RWPE2 (cell line): ENCODE data around the gene TECPR2.

ENCODE experiments used
- ATAC-seq: fragments of 200-7000 bp; cut with Tn5 transposase; 3 replicates; pipeline ENCODE4 v1.9.1; 2021; ENCODE audit warnings: low read depth
- DNase-seq: peaks from one replicate; pipeline ENCODE4 v3.0.0-alpha.2; 2020; ENCODE audit warnings: low spot score
- H3K27ac ChIP-seq: fragments of 450-650 bp; 2 replicates; pipeline ENCODE4 v1.5.1; 2017; ENCODE audit warnings: mild to moderate bottlenecking; ENCODE audit not compliant: poor library complexity, severe bottlenecking
- H3K27me3 ChIP-seq: fragments of 250-450 bp; sonication (Bioruptor Pico); 2 replicates; pipeline ENCODE4 v1.5.1; 2021; ENCODE audit warnings: mild to moderate bottlenecking, moderate library complexity; ENCODE audit not compliant: insufficient read depth, poor library complexity, severe bottlenecking
- H3K36me3 ChIP-seq: fragments of 250-450 bp; sonication (Bioruptor Pico); 2 replicates; pipeline ENCODE4 v1.5.1; 2020; ENCODE audit warnings: low read depth, mild to moderate bottlenecking, moderate library complexity
- H3K4me1 ChIP-seq: fragments of 250-450 bp; sonication (Bioruptor Pico); 2 replicates; pipeline ENCODE4 v1.5.1; 2021; ENCODE audit warnings: mild to moderate bottlenecking, moderate library complexity; ENCODE audit not compliant: insufficient read depth, poor library complexity, severe bottlenecking
- H3K4me3 ChIP-seq: fragments of 250-450 bp; sonication (Bioruptor Pico); 2 replicates; pipeline ENCODE4 v1.5.1; 2021; ENCODE audit warnings: mild to moderate bottlenecking, moderate library complexity; ENCODE audit not compliant: severe bottlenecking
- H3K9me3 ChIP-seq: fragments of 250-450 bp; sonication (Bioruptor Pico); 2 replicates; pipeline ENCODE4 v1.5.1; 2021; ENCODE audit warnings: mild to moderate bottlenecking, moderate library complexity; ENCODE audit not compliant: severe bottlenecking
- TF ChIP-seq, protein P1 (sequence below): fragments of 450-650 bp; IDR thresholded peaks from one replicate; pipeline ENCODE4 v1.5.1; 2017; ENCODE audit warnings: mild to moderate bottlenecking, moderate library complexity; ENCODE audit not compliant: poor library complexity, severe bottlenecking

TECPR2 gene

DNA sequence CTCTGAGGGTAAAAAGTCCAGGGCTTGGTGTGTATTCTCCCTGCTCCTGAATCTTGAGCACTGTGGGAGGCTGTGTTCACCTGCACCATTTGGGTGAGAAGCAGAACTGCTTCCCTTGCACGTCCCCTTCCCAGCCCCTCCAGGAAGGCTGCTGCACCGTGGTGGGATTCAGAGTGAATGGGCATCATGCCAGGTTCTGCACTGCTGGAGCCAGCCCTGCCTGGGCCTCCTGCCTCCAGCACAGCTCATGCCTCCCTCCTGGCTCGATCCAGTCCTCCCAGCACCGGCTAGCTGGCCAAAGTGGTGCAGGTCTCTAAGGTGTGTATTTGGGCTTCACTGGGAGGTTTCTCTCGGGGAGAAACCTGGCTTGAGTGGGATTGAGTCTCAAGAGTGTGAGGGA, 92.0 kb downstream of the TECPR2 start:
- H3K27me3 ChIP-seq: no peaks in the 10 kb centered on the region
- no peaks in the 10 kb centered on the region for H3K4me1 ChIP-seq
- TF ChIP-seq, protein P1, sequence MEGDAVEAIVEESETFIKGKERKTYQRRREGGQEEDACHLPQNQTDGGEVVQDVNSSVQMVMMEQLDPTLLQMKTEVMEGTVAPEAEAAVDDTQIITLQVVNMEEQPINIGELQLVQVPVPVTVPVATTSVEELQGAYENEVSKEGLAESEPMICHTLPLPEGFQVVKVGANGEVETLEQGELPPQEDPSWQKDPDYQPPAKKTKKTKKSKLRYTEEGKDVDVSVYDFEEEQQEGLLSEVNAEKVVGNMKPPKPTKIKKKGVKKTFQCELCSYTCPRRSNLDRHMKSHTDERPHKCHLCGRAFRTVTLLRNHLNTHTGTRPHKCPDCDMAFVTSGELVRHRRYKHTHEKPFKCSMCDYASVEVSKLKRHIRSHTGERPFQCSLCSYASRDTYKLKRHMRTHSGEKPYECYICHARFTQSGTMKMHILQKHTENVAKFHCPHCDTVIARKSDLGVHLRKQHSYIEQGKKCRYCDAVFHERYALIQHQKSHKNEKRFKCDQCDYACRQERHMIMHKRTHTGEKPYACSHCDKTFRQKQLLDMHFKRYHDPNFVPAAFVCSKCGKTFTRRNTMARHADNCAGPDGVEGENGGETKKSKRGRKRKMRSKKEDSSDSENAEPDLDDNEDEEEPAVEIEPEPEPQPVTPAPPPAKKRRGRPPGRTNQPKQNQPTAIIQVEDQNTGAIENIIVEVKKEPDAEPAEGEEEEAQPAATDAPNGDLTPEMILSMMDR: no peak
- peaks cover 31% of the 10 kb centered on the region for H3K36me3 ChIP-seq
- H3K4me3 ChIP-seq: no peak overlapping the region
- DNase-seq: no peak
- ATAC-seq: no peak
- no peaks in the 10 kb centered on the region for H3K9me3 ChIP-seq
- no peak overlapping the region for H3K27ac ChIP-seq

DNA sequence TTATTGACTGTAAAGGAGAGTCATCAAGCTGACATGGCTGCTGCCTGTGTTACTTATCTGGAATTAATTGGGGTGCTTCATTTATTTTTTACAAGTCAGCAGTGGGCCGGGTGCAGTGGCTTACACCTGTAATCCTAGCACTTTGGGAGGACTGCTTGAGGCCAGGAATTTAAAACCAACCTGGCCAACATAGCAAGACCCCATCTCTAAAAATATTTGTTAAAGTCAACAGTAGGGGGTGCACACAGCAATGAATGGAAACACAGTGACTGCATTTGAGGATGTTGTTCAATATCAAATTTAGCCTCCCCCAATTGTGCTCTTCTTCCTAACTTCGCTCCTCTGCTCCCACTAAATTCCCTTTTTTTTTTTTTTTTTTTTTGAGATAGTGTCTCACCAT, 94.8 kb downstream of the TECPR2 start:
- Histone ChIP-seq H3K27ac (no peak overlapping the region), H3K9me3 (no peaks in the 10 kb centered on the region), H3K4me3 (no peak overlapping the region), H3K27me3 (no peaks in the 10 kb centered on the region), H3K4me1 (no peaks in the 10 kb centered on the region), H3K36me3 (peaks cover 12% of the 10 kb centered on the region; the same call in 1 of the 2 replicates)
- DNase-seq (no peak), ATAC-seq (no peak)
- TF ChIP-seq, protein P1: no peak

DNA sequence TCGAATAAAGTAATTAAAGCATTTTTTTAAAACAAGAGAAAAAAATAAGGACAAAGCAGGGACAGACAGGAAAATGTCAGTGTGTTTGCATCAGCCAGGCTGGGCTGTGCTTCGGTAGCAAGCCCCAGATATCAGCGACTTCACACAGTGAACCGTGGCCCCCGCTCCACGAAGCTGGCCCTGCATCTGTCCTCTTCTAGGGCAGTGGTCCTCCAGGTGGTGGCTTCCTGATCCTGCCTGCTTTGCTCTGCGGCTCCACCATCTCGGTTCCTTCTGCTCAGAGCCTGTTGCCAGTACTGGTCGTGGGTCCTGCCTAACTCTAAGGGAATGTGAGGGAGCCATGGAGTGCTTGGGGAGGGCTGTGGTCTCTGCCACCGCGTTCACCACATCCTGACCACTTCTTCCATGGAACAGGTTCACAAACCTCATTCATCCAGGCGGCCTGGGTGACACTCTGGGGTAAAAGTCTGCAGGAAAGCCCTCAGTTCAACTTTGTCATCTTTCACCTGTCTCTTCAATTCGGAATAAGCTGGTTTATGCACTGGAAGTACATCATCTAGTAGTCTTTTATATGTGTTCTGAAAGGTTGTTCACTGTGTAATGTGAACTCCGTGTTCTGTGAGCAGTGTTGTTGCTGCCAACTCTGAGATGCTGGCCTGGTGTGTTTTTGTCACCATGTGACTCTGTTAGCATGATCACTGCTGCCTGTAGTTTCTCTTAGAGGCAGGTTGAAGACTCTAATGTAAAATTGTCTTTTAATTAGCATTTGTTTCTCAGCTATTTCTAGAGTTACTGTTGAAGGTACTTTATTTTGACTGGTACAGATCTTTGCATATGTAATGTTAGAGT, 99.0 kb downstream of the TECPR2 start:
- Histone ChIP-seq H3K4me3 (no peak overlapping the region), H3K27ac (no peak overlapping the region), H3K36me3 (peaks cover 12% of the 10 kb centered on the region), H3K27me3 (no peaks in the 10 kb centered on the region), H3K9me3 (no peaks in the 10 kb centered on the region), H3K4me1 (no peaks in the 10 kb centered on the region)
- no peak for ATAC-seq
- TF ChIP-seq, protein P1: no peak
- DNase-seq: no peak

DNA sequence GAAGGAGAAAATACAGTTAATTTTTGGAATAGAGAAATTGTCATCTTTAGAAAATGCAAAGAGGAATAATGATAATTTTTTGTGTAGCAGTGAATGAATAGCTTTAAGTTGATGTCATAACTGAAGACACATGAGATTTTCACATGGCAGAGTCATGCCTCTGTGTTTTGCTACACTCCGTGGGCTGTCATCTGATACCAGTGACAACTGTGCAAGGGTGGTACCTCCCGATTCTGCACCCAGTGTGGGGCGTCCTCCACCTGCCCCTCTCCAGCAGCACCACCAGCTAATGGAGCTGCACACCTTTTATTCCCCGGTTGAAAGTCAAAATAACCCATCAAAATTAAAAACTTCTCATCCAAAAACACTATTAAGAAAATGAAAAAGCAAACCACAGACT, 99.7 kb downstream of the TECPR2 start:
- Histone ChIP-seq H3K9me3 (no peaks in the 10 kb centered on the region), H3K4me3 (no peak overlapping the region), H3K27ac (no peak overlapping the region), H3K27me3 (no peaks in the 10 kb centered on the region), H3K4me1 (no peaks in the 10 kb centered on the region), H3K36me3 (peaks cover 8% of the 10 kb centered on the region)
- ATAC-seq (no peak), DNase-seq (no peak)
- TF ChIP-seq, protein P1: no peak

DNA sequence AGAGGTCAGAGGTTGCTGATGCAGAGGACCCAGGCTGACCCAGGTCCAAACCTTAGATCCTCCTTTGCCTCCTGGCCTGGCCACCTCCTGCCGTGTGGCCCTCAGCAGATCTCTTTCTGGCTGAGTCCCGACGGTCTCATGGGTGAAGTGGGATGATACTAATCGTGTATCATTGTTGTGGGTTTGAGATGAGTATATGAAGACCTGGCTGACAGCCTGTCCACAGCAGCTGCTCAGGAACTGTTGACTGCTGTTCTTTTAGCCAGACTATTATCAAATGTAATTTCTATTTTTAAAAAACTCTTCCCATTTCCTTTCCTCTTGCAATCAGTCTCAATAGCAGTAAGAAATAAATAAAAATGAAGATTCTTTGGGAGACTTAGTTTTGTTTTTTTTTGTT, 101.3 kb downstream of the TECPR2 start:
- Histone ChIP-seq H3K27ac (no peak overlapping the region), H3K9me3 (no peaks in the 10 kb centered on the region), H3K4me1 (peaks cover 3% of the 10 kb centered on the region), H3K36me3 (peaks cover 16% of the 10 kb centered on the region), H3K4me3 (no peak overlapping the region), H3K27me3 (no peaks in the 10 kb centered on the region)
- ATAC-seq (no peak), DNase-seq (peak; percentile 42)
- TF ChIP-seq, protein P1: no peak
